Mammary epithelial cell (primary cell): Measurements from ENCODE around the gene RPS26.

ENCODE experiments used
- EZH2 ChIP-seq: IDR thresholded peaks from 2 replicates; pipeline ENCODE4 v1.6.1; 2012; ENCODE audit warnings: low read length, inconsistent platforms, borderline replicate concordance
- TF ChIP-seq, protein P1 (sequence below), 2 donors: IDR thresholded peaks in 1 of 2; conservative IDR thresholded peaks in 1 of 2; 2 replicates each; pipeline ENCODE4 v1.5.1; 2011 to 2012; ENCODE audit warnings: inconsistent platforms in 2 of 2, low read length in 2 of 2, mild to moderate bottlenecking in 2 of 2, control low read depth in 1 of 2, low read depth in 1 of 2; ENCODE audit not compliant: insufficient read depth in 1 of 2; ENCODE audit errors: extremely low read depth in 1 of 2

DNA sequence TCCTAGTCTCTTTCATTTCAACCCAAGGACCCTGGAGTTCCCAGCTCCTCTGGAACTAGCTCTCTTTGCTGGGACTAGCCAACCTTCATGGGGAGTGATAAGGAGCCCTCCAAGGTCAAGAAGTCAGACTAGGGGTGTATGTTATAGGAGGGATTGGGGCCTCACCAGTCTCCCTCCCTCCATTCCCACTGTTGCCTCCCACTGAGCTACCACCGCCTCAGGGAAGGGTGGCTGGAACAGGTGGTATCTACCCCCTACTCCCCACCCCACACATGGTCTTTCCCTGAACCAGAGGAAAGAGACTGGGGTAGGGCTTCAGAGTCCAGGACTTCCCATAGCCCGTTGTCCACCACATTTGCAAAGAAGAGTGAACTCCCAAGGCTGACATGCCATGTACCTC is 40.7 kb downstream of the RPS26 start:
- TF ChIP-seq EZH2: no peak
- TF ChIP-seq, protein P1, sequence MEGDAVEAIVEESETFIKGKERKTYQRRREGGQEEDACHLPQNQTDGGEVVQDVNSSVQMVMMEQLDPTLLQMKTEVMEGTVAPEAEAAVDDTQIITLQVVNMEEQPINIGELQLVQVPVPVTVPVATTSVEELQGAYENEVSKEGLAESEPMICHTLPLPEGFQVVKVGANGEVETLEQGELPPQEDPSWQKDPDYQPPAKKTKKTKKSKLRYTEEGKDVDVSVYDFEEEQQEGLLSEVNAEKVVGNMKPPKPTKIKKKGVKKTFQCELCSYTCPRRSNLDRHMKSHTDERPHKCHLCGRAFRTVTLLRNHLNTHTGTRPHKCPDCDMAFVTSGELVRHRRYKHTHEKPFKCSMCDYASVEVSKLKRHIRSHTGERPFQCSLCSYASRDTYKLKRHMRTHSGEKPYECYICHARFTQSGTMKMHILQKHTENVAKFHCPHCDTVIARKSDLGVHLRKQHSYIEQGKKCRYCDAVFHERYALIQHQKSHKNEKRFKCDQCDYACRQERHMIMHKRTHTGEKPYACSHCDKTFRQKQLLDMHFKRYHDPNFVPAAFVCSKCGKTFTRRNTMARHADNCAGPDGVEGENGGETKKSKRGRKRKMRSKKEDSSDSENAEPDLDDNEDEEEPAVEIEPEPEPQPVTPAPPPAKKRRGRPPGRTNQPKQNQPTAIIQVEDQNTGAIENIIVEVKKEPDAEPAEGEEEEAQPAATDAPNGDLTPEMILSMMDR (conservative IDR thresholded peaks at IDR 0.05 in 1 of 2, IDR thresholded peaks at IDR 0.05 in 1 of 2; ENCODE audit: extremely low read depth in 1 of 2, insufficient read depth in 1 of 2, low read depth in 1 of 2, low read length in 2 of 2): no peak
